Mesenchymal stem cell (in vitro differentiated cells and primary cell): ENCODE measurements around the gene NXPH3. TPM values are rescaled to one million over a fixed set of nuclear protein-coding genes. Genes with fewer than 3 reads are reported as not detected.

Experiments
- DNase-seq: peaks from one replicate; pipeline ENCODE4 v3.0.0-alpha.2; 2013
- H2AFZ ChIP-seq: one replicate; pipeline ENCODE4 v1.6.1; 2013; ENCODE audit warnings: low read depth, mild to moderate bottlenecking, control low read depth, inconsistent platforms, low read length, moderate library complexity
- H2AK5ac ChIP-seq: 2 replicates; pipeline ENCODE4 v1.6.1; 2013; ENCODE audit warnings: low read length, moderate library complexity, mild to moderate bottlenecking, inconsistent platforms; ENCODE audit not compliant: severe bottlenecking
- H2BK120ac ChIP-seq: one replicate; pipeline ENCODE4 v1.6.1; 2013; ENCODE audit warnings: low read depth, mild to moderate bottlenecking, inconsistent platforms, low read length, moderate library complexity
- H2BK12ac ChIP-seq, 2 experiments: one replicate each; pipeline ENCODE4 v1.6.1; 2013; ENCODE audit warnings: inconsistent platforms in 2 of 2, low read length in 2 of 2, mild to moderate bottlenecking in 2 of 2, moderate library complexity in 2 of 2, control low read depth in 1 of 2
- H2BK15ac ChIP-seq: one replicate; pipeline ENCODE4 v1.6.1; 2013; ENCODE audit warnings: mild to moderate bottlenecking, low read depth, inconsistent platforms; ENCODE audit not compliant: poor library complexity, severe bottlenecking
- H2BK5ac ChIP-seq: 2 replicates; pipeline ENCODE4 v1.6.1; 2013; ENCODE audit warnings: low read depth, mild to moderate bottlenecking, low read length, control low read depth, inconsistent platforms; ENCODE audit not compliant: poor library complexity, severe bottlenecking
- H3K14ac ChIP-seq, 2 experiments: one replicate each; pipeline ENCODE4 v1.6.1; 2013; ENCODE audit warnings: inconsistent platforms in 2 of 2, low read length in 2 of 2, control low read depth in 1 of 2, mild to moderate bottlenecking in 1 of 2, moderate library complexity in 1 of 2
- H3K18ac ChIP-seq, 2 experiments: one replicate each; pipeline ENCODE4 v1.6.1; 2013; ENCODE audit warnings: inconsistent platforms in 2 of 2, low read length in 2 of 2, control low read depth in 1 of 2, low read depth in 1 of 2, mild to moderate bottlenecking in 1 of 2
- H3K23ac ChIP-seq, 2 experiments: one replicate each; pipeline ENCODE4 v1.6.1; 2013; ENCODE audit warnings: inconsistent platforms in 2 of 2, low read length in 2 of 2, mild to moderate bottlenecking in 2 of 2, moderate library complexity in 2 of 2, control low read depth in 1 of 2
- H3K27ac ChIP-seq: 2 replicates; pipeline ENCODE4 v1.5.1; 2013; ENCODE audit warnings: mild to moderate bottlenecking, moderate library complexity, low read length, control low read depth, inconsistent platforms; ENCODE audit not compliant: poor library complexity, severe bottlenecking
- H3K27me3 ChIP-seq, 2 experiments: 2 replicates each; pipeline versions ENCODE4 v1.6.1 to v1.7.0; 2013; ENCODE audit warnings: low read length in 2 of 2, mild to moderate bottlenecking in 2 of 2, moderate library complexity in 2 of 2, control low read depth in 1 of 2, inconsistent platforms in 1 of 2; ENCODE audit not compliant: control insufficient read depth in 1 of 2, insufficient read depth in 1 of 2
- H3K36me3 ChIP-seq, 2 experiments: 2 replicates each; pipeline versions ENCODE4 v1.6.1 to v1.7.0; 2013; ENCODE audit warnings: low read length in 2 of 2, control low read depth in 1 of 2, inconsistent platforms in 1 of 2, low read depth in 1 of 2, mild to moderate bottlenecking in 1 of 2; ENCODE audit not compliant: insufficient read depth in 2 of 2, control insufficient read depth in 1 of 2
- H3K4ac ChIP-seq, 2 experiments: one replicate each; pipeline ENCODE4 v1.6.1; 2013; ENCODE audit warnings: inconsistent platforms in 2 of 2, low read length in 2 of 2, mild to moderate bottlenecking in 2 of 2, moderate library complexity in 2 of 2, control low read depth in 1 of 2, low read depth in 1 of 2
- H3K4me1 ChIP-seq: 2 replicates; pipeline ENCODE4 v1.6.1; 2013; ENCODE audit warnings: low read depth, low read length, control low read depth; ENCODE audit not compliant: control insufficient read depth, insufficient read depth
- H3K4me2 ChIP-seq: 2 replicates; pipeline ENCODE4 v1.6.1; 2013; ENCODE audit warnings: low read length, mild to moderate bottlenecking, inconsistent platforms; ENCODE audit not compliant: poor library complexity, severe bottlenecking
- H3K4me3 ChIP-seq, 2 experiments: 2 replicates each; pipeline versions ENCODE4 v1.5.1 to v1.7.0; 2013; ENCODE audit warnings: low read length in 2 of 2, mild to moderate bottlenecking in 2 of 2, control low read depth in 1 of 2, low read depth in 1 of 2; ENCODE audit not compliant: insufficient read depth in 1 of 2
- H3K79me1 ChIP-seq: replicated peaks from 2 replicates; pipeline ENCODE4 v1.6.1; 2013; ENCODE audit warnings: mild to moderate bottlenecking, control low read depth, low read length, inconsistent platforms; ENCODE audit not compliant: poor library complexity, severe bottlenecking
- H3K9ac ChIP-seq: 2 replicates; pipeline ENCODE4 v1.7.0; 2013; ENCODE audit warnings: mild to moderate bottlenecking, low read length, moderate library complexity
- H3K9me3 ChIP-seq: 2 replicates; pipeline ENCODE4 v1.7.0; 2013; ENCODE audit warnings: mild to moderate bottlenecking, low read length; ENCODE audit not compliant: control insufficient read depth
- H4K8ac ChIP-seq: one replicate; pipeline ENCODE4 v1.6.1; 2013; ENCODE audit warnings: inconsistent platforms, mild to moderate bottlenecking, low read length, moderate library complexity
- H4K91ac ChIP-seq: one replicate; pipeline ENCODE4 v1.6.1; 2013; ENCODE audit warnings: mild to moderate bottlenecking, low read length, inconsistent platforms
- WGBS: methylation state at CpG from one replicate; pipeline ENCODE4 v1.1.7; 2013; ENCODE audit warnings: mixed read lengths; 5-methylcytosine and 5-hydroxymethylcytosine counted together
- polyA plus RNA-seq, 2 experiments: library from polyadenylated mRNA; stranded (reverse); fragments of 200-250 nt; gene quantifications; one replicate each; pipeline ENCODE4 v1.2.3, GENCODE V29; 2013

The NXPH3 gene
- polyA plus RNA-seq (2013, experiment 1 of 2), result 0.01 TPM
- polyA plus RNA-seq (2013, experiment 2 of 2), result 0.12 TPM

GRCh38 chr17:49575679-49576087 lies at the start of gene NXPH3:
TSS of gene NXPH3 (plus strand) at chr17:49575871. CDS start at chr17:49576220, 349 bp downstream.
- no peak within 1 kb of the TSS for H2AK5ac ChIP-seq
- no peak within 1 kb of the TSS for H3K27ac ChIP-seq
- H3K27me3 ChIP-seq, result peaks cover 44 to 63% of the 10 kb centered on the region in 2 experiments
- peak within 1 kb of the TSS; percentile 36 for H2AFZ ChIP-seq
- H3K4me3 ChIP-seq, result peak within 1 kb of the TSS; percentile 40 to 90
- H2BK15ac ChIP-seq, result no peak within 1 kb of the TSS
- WGBS, result 1% methylated on average over 39 of the region's 55 CpGs
- no peak within 1 kb of the TSS for H3K4ac ChIP-seq
- no peaks in the 10 kb centered on the region for H3K79me1 ChIP-seq
- H4K8ac ChIP-seq, result no peak within 1 kb of the TSS
- H3K4me2 ChIP-seq, result peak within 1 kb of the TSS; percentile 73
- no peak within 1 kb of the TSS for H2BK120ac ChIP-seq
- H3K9me3 ChIP-seq, result no peaks in the 10 kb centered on the region
- no peak within 1 kb of the TSS for H4K91ac ChIP-seq
- H2BK5ac ChIP-seq, result no peak within 1 kb of the TSS
- peaks cover 18% of the 10 kb centered on the region for H3K4me1 ChIP-seq
- H3K36me3 ChIP-seq, result no peaks in the 10 kb centered on the region
- no peak within 1 kb of the TSS for H3K18ac ChIP-seq
- H3K14ac ChIP-seq, result no peak within 1 kb of the TSS
- no peak within 1 kb of the TSS for H2BK12ac ChIP-seq
- peak within 1 kb of the TSS in 1 of 2 experiments; percentile 18 for H3K23ac ChIP-seq
- peak; percentile 39 for DNase-seq
- H3K9ac ChIP-seq, result peak within 1 kb of the TSS; percentile 83

GRCh38 chr17:49527927-49528651 lies 47.6 kb upstream of the NXPH3 start:
- Histone ChIP-seq H4K91ac (no peak overlapping the region), H3K9me3 (no peaks in the 10 kb centered on the region), H3K14ac (no peak overlapping the region), H3K79me1 (no peaks in the 10 kb centered on the region), H3K36me3 (no peaks in the 10 kb centered on the region), H2BK15ac (no peak overlapping the region), H2BK5ac (no peak overlapping the region), H3K4me1 (peaks cover 3% of the 10 kb centered on the region), H2BK120ac (no peak overlapping the region), H3K18ac (no peak overlapping the region), H3K4ac (no peak overlapping the region), H3K9ac (no peak overlapping the region), H3K4me2 (no peak overlapping the region), H2BK12ac (no peak overlapping the region), H2AFZ (no peak overlapping the region), H3K27ac (no peak overlapping the region), H4K8ac (no peak overlapping the region), H2AK5ac (no peak overlapping the region), H3K23ac (no peak overlapping the region), H3K27me3 (peaks cover 65 to 87% of the 10 kb centered on the region in 2 experiments), H3K4me3 (no peak overlapping the region)
- WGBS, result 41% methylated on average over 9 of the region's 11 CpGs
- no peak for DNase-seq

GRCh38 chr17:49528966-49529365 lies 46.7 kb upstream of the NXPH3 start:
- Histone ChIP-seq H3K79me1 (no peaks in the 10 kb centered on the region), H3K9me3 (no peaks in the 10 kb centered on the region), H4K91ac (no peak overlapping the region), H3K23ac (no peak overlapping the region), H3K18ac (no peak overlapping the region), H3K4me3 (no peak overlapping the region), H3K4me1 (no peaks in the 10 kb centered on the region), H3K4me2 (no peak overlapping the region), H2AK5ac (no peak overlapping the region), H4K8ac (no peak overlapping the region), H3K27me3 (peaks cover 67 to 88% of the 10 kb centered on the region in 2 experiments), H3K27ac (no peak overlapping the region), H2BK12ac (no peak overlapping the region), H2BK15ac (no peak overlapping the region), H3K14ac (no peak overlapping the region), H3K4ac (no peak overlapping the region), H3K36me3 (no peaks in the 10 kb centered on the region), H2AFZ (no peak overlapping the region), H2BK5ac (no peak overlapping the region), H3K9ac (no peak overlapping the region), H2BK120ac (no peak overlapping the region)
- no peak for DNase-seq
- WGBS, result 95% methylated on average over 2 of the region's 3 CpGs

GRCh38 chr17:49530118-49530517 lies 45.6 kb upstream of the NXPH3 start:
- Histone ChIP-seq H3K18ac (no peak overlapping the region), H3K4ac (no peak overlapping the region), H3K4me3 (no peak overlapping the region), H4K8ac (no peak overlapping the region), H3K4me2 (no peak overlapping the region), H3K36me3 (no peaks in the 10 kb centered on the region), H2AK5ac (no peak overlapping the region), H3K27ac (no peak overlapping the region), H2AFZ (no peak overlapping the region), H2BK15ac (no peak overlapping the region), H3K14ac (no peak overlapping the region), H3K9me3 (no peaks in the 10 kb centered on the region), H3K23ac (no peak overlapping the region), H3K79me1 (no peaks in the 10 kb centered on the region), H2BK5ac (no peak overlapping the region), H2BK120ac (no peak overlapping the region), H3K9ac (no peak overlapping the region), H3K27me3 (peaks cover 59 to 90% of the 10 kb centered on the region in 2 experiments), H4K91ac (no peak overlapping the region), H2BK12ac (no peak overlapping the region), H3K4me1 (no peaks in the 10 kb centered on the region)
- DNase-seq, result no peak
- WGBS, result 100% methylated on average over 1 of the region's 1 CpG
